ENCODE data around the gene KLK11. TPM values are rescaled to one million over a fixed set of nuclear protein-coding genes. Genes with fewer than 3 reads are reported as not detected.

KLK11 gene
- total RNA-seq, 2 donors from 2014 or later: 18.4 to 44.8 TPM

DNA sequence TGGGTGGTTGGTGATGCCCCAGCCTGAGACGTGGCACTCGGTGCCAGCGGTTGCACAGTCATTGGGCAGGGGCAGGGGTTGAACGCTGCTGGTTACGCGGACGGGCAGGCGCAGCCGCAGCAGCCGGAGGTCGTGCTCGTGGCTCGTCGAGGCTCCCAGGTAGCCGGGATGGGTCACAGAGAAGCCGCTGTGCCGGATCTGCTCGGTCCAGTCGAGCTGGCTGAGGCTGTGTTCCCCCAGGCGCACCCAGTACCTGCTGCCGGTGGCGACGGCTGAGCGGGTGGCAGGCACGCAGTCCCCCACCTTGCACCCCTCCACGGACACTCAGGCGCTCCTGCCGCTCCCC lies 5.4 kb upstream of the KLK11 start:
- intact Hi-C loops (cut with DNase I): no loop called here
- DNase-seq: no peak
- no peaks in the 10 kb centered on the region for H3K36me3 ChIP-seq (replicated peaks in 1 of 2; ENCODE audit: insufficient read depth in 1 of 2, low read depth in 2 of 2)
- H3K4me1 ChIP-seq: peaks cover 6% of the 10 kb centered on the region
- ATAC-seq: no peak
- TF ChIP-seq, protein P1, sequence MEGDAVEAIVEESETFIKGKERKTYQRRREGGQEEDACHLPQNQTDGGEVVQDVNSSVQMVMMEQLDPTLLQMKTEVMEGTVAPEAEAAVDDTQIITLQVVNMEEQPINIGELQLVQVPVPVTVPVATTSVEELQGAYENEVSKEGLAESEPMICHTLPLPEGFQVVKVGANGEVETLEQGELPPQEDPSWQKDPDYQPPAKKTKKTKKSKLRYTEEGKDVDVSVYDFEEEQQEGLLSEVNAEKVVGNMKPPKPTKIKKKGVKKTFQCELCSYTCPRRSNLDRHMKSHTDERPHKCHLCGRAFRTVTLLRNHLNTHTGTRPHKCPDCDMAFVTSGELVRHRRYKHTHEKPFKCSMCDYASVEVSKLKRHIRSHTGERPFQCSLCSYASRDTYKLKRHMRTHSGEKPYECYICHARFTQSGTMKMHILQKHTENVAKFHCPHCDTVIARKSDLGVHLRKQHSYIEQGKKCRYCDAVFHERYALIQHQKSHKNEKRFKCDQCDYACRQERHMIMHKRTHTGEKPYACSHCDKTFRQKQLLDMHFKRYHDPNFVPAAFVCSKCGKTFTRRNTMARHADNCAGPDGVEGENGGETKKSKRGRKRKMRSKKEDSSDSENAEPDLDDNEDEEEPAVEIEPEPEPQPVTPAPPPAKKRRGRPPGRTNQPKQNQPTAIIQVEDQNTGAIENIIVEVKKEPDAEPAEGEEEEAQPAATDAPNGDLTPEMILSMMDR (IDR thresholded peaks at IDR 0.05): no peak
- TF ChIP-seq POLR2A (IDR thresholded peaks at IDR 0.05): no peak
- no peak overlapping the region for H3K4me3 ChIP-seq
- no peaks in the 10 kb centered on the region for H3K9me3 ChIP-seq
- no peaks in the 10 kb centered on the region for H3K27me3 ChIP-seq
- 91 to 93% methylated on average over 18 to 24 of the region's 28 CpGs for WGBS, 2 donors
- no peak overlapping the region for H3K27ac ChIP-seq

DNA sequence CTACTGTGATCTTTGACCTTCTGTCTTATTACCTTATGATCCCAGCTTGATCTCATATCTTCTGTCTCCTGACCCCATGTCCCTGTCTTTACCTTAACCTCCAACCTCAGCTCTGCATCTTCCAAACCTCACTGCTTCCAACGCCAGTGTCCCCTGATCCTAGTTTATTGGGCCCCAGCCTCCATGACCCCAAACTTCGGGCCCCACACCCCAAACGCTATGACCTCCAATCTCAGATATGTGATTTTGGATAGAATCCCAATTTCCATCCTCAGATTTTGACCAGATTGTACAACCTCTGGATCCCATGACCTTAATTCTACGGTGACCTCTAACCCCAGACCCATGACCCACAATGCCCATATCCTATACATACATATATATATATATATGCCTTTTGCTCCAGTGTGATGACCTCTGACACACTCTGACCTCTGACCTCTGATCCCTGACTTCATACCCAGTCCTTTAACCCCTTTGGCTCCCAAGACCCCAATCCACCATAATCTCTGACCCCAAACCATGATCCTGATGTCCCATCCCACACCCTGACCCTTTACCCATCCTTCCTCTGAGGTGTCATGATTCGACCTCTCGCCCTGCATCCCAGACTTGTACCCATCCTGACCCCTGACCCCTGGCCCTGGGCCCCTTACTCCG lies 4.9 kb upstream of the KLK11 start:
- no peak for DNase-seq
- WGBS, 2 donors: 75 to 80% methylated on average over 7 of the region's 7 CpGs
- TF ChIP-seq, protein P1 (IDR thresholded peaks at IDR 0.05): no peak
- no peak for TF ChIP-seq POLR2A (IDR thresholded peaks at IDR 0.05)
- H3K27ac ChIP-seq: no peak overlapping the region
- H3K36me3 ChIP-seq (replicated peaks in 1 of 2; ENCODE audit: insufficient read depth in 1 of 2, low read depth in 2 of 2): no peaks in the 10 kb centered on the region
- intact Hi-C loops (cut with DNase I): no loop called here
- H3K27me3 ChIP-seq: no peaks in the 10 kb centered on the region
- no peak overlapping the region for H3K4me3 ChIP-seq
- H3K9me3 ChIP-seq: no peaks in the 10 kb centered on the region
- H3K4me1 ChIP-seq: peaks cover 11% of the 10 kb centered on the region
- no peak for ATAC-seq

GRCh38 chr19:51030631-51031030 lies 4.2 kb upstream of the KLK11 start:
- no peaks in the 10 kb centered on the region for H3K36me3 ChIP-seq (replicated peaks in 1 of 2; ENCODE audit: insufficient read depth in 1 of 2, low read depth in 2 of 2)

GRCh38 chr19:51029718-51030117 lies 3.3 kb upstream of the KLK11 start:
- WGBS, 2 donors: 67 to 75% methylated on average over 2 of the region's 2 CpGs
- Histone ChIP-seq H3K27me3 (no peaks in the 10 kb centered on the region), H3K4me1 (peaks cover 27% of the 10 kb centered on the region), H3K4me3 (no peak overlapping the region), H3K36me3 (replicated peaks in 1 of 2; ENCODE audit: insufficient read depth in 1 of 2, low read depth in 2 of 2) (no peaks in the 10 kb centered on the region), H3K9me3 (no peaks in the 10 kb centered on the region), H3K27ac (no peak overlapping the region)
- ATAC-seq: no peak
- TF ChIP-seq, protein P1 (IDR thresholded peaks at IDR 0.05): no peak
- no peak for TF ChIP-seq POLR2A (IDR thresholded peaks at IDR 0.05)
- DNase-seq: no peak
- intact Hi-C loops (cut with DNase I): no loop called here

More at GRCh38 chr19:51030631-51031030, 4.2 kb upstream of the KLK11 start:
- no peak for TF ChIP-seq POLR2A (IDR thresholded peaks at IDR 0.05)
- TF ChIP-seq, protein P1 (IDR thresholded peaks at IDR 0.05): no peak
- Histone ChIP-seq H3K27me3 (no peaks in the 10 kb centered on the region), H3K4me1 (peaks cover 18% of the 10 kb centered on the region), H3K9me3 (no peaks in the 10 kb centered on the region), H3K4me3 (no peak overlapping the region), H3K27ac (no peak overlapping the region)
- WGBS, 2 donors: 63 to 89% methylated on average over 10 to 13 of the region's 13 CpGs
- DNase-seq (no peak), ATAC-seq (no peak)
- intact Hi-C loops (cut with DNase I): no loop called here

DNA sequence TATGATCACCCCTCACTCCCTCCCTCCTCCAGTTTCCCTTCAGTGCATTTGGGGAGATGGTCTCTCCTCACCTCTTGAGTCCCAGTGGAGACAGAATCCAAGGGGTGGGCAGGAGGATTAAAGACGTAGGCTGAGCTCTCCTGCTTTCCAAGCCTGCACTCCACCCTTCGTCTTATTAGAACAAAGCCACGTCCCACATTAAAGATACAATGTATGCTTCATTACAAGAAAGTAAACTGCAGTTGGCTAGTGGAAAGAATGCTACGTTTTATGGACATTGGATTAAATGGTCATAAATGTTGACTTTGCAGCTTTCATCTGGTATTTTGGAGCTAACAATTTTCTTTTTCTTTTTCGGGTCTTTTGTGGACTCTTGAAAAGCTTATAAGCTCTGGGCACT lies 1.5 kb upstream of the KLK11 start:
- TF ChIP-seq, protein P1 (IDR thresholded peaks at IDR 0.05): no peak
- TF ChIP-seq POLR2A (IDR thresholded peaks at IDR 0.05): no peak
- no peak overlapping the region for H3K4me3 ChIP-seq
- WGBS, 2 donors: 43 to 55% methylated on average over 5 of the region's 5 CpGs
- H3K27me3 ChIP-seq: no peaks in the 10 kb centered on the region
- H3K4me1 ChIP-seq: peaks cover 29% of the 10 kb centered on the region
- no peaks in the 10 kb centered on the region for H3K9me3 ChIP-seq
- H3K36me3 ChIP-seq (replicated peaks in 1 of 2; ENCODE audit: insufficient read depth in 1 of 2, low read depth in 2 of 2): no peaks in the 10 kb centered on the region
- ATAC-seq: no peak
- intact Hi-C loops (cut with DNase I): no loop called here
- no peak for DNase-seq
- peak overlapping the region in 2 of 4 donors; percentile 82 to 88 for H3K27ac ChIP-seq
